Activated CD4-positive, alpha-beta T cell treated with anti-CD3 and anti-CD28 coated beads, Interleukin-2, Interleukin-4, amounts not matched to agents 100 ng/mL and 50 ng/mL, durations not matched to agents 16 hours and 8 hours (primary cell): ENCODE data around the gene FOSL1.

Experiments used
- DNase-seq: peaks from one replicate; pipeline ENCODE4 v3.0.0-alpha.2; 2020; ENCODE audit warnings: low spot score

Gene FOSL1

DNA sequence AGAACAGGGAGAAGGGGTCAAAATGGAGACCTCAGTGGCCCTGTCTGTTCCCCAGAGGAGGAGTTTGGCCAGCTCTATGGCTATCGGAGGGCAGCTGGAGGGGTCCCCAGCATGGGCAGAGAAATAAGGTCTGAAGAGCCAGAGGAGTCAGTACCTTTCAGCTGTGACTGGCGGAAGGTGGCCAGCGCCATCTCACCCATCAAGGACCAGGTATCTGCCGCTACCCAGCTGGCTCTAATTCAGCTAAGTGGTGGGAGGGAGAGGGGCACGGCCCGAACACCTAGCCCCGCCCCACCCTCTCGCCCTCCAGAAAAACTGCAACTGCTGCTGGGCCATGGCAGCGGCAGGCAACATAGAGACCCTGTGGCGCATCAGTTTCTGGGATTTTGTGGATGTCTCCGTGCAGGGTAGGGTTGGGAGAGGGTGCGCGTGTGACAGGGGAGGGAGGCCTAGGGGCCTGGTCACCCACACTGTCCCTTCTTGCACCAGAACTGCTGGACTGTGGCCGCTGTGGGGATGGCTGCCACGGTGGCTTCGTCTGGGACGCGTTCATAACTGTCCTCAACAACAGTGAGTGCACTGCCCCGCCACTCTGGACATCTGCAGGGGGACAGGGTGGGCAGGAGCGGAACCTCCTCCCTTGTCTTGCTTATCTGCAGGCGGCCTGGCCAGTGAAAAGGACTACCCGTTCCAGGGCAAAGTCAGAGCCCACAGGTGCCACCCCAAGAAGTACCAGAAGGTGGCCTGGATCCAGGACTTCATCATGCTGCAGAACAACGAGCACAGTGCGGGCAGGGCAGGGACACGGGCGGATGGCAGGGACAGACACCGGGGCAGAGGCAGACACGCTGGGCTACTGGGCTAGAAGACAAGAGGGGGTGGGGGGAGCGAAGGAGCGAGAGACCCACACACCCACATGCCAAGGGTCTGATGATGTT, 17.8 kb downstream of the FOSL1 start:
- DNase-seq = no peak

DNA sequence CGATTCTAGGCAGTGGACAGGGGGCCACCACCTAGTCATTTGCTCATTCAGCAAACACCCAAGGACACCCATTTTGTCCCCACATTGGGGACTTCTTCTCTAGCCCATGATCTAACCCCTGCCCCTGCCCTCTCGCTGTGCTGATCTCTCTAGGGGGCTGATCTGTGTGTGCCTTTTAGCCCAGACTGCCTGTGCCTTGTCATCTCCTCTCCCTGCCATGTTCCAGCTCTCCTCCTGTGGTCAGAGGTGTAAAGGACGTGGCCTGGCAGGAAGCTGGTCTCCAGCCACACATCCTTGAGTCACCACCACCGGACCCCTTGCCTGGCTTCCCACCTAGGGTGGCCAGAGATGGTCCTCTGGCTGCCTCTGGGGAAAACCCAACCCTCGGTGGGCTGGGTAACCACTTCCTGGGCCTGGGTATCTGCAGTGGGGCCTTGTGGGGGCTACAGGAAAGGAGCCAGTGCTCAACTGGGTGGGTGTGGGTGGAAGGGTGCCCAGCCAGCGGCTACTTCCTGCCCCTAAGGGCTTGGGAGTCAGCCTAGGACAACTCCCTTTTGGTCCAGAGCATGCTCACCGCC, 19.3 kb downstream of the FOSL1 start:
- no peak for DNase-seq

GRCh38 chr11:65880027-65880426, 20.2 kb downstream of the FOSL1 start:
- DNase-seq = no peak

- no peak for DNase-seq
These were observed 20.6 kb downstream of the FOSL1 start, which contains the start of gene CTSW for GRCh38 chr11:65879617-65880016. Gene CTSW, plus strand, starts transcription at chr11:65879837. Its CDS starts 18 bp downstream, at chr11:65879855.

DNA sequence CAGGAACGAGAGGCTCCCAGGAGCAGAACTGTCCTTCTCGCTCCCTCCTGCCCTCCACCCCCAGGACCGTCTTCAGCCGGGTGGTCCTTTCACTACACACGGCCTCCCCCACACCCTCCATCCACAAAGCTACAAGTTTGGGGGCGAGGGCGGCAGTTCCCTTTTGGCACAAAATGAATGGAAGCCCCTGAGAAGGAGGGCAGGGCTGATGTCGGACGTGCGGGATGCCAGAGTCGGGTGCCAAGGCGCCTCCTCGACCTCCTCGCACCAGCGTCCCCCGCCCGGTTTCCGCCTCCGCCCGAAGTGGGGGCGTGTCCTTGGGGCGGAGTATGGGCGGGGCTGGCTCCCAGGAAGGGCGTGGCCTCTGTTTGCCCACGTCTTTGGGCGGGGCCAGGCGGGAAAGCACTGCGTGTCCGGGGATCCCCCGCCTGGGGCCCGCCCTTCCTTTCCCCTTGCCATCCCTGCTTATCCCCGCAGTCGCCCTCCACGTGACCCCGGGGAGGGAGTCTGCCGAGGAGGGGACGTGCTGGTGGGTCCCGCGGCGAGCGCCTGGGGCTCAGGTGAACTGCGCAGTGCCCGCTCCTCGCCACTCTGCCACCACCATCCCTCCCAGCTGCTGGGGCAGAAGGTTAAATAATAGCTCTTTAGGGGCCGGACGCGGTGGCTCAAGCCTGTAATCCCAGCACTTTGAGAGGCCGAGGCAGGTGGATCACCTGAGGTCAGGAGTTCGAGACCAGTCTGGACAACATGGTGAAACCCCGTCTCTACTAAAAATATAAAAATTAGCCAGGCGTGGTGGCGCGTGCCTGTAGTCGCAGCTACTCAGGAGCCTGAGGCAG, 26.7 kb downstream of the FOSL1 start:
- peak; percentile 97 for DNase-seq

DNA sequence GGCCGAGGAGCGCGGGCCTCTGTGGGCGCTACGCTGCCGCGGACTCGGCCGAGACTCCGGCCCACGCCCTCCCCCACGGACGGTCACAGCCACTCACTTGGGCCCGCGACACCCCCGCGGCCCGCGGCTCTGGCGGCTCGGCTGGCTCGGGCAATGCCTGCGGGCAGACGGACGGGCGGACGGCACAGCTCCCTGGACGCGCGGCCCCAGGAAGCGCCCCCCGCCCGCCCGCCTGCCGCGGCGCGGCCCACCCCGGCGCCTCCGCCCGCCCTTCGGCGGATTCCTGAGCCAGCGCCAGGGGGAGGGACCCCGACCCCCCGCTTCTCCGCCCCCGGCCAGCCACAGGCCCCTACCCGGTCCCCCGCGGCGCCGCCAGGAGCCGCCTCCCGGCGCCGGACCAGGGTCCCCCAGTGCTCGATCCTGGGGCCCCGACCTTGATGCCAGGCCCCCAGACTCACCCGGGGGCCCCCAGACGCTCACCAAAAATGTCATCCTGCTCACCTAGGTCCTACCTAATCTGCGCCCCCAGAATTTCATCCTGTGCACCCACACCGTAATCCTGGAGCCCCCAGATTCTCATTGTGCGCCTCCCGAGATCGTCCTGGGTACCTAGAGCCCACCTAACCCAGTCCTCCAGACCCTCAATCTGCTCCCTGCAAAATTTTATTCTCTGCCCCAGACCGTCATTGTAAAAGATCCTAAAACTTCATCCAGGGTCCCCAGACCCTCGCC, 27.4 kb downstream of the FOSL1 start, which contains the start of gene EFEMP2:
TSS of gene EFEMP2 (minus strand) at position 215 of the 732 bp plus-strand sequence. CDS start 446 bp downstream, outside the sequence.
- no peak for DNase-seq

- DNase-seq = no peak
These were observed 28.2 kb downstream of the FOSL1 start for GRCh38 chr11:65871811-65872548.

GRCh38 chr11:65870706-65871681, 29.2 kb downstream of the FOSL1 start:
- no peak for DNase-seq

DNA sequence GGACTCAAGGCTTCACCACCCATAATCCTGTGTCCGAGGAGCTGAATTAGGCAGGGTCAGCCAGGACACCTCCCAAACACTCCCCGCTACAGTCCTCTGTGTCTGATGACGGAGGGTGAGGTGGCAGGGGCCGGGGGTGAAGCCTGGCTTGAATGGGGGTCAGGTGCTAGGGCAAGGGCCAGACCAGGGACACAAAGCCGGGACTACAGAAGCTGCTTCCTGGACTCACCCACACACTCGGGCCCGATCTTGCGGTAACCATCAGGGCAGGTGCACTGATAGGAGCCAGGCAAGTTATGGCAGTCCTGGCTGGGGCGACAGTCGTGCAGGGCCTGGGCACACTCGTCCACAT, 29.9 kb downstream of the FOSL1 start:
- DNase-seq = no peak

GRCh38 chr11:65869643-65870306, 30.4 kb downstream of the FOSL1 start:
- DNase-seq = no peak

DNA sequence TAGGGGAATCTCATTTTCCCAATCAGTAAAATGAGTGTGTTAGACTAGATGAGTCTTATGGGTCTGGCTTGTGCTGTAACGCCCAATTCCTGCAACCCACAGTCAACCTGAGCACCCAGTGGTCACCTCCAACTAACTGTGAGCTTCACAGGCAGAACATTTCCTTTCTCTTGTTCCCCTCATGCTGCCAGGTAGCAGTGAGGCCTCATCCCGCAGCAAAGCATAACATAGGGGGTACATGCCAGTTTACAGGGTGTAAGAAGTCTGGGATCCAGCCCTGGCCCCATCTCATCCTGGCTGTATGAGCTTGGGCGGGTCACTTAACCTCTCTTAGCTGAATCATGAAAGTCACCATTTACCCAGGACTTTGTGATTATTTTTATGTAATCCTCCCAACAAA, 31.3 kb downstream of the FOSL1 start:
- no peak for DNase-seq

DNA sequence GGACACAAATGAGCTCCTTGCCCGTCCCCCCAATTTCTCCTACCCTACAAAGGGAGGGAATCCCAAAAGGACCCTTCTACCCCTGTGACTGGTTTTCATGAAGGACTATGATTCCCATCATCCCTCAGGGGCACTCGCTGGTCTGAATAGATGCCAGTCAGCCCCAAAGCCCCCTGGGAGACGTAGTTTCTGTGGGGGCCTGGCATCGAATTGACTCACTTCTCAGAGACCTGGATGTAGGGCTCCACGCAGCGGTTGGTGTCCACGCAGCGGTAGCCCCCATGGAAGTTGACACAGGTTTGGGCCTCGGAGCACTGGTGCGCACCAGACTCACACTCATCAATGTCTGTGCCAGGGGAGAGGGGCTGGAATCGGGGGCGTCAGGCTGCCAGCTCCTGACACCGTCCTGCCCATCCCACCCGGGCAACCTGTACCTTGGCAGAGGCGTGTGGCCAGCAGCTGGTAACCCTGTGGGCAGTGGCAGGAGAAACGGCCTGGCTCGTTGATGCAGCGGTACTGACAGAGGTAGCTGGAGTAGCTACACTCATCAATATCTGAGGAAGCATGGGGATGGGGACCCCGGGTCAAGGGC, 32.0 kb downstream of the FOSL1 start:
- DNase-seq = no peak

DNA sequence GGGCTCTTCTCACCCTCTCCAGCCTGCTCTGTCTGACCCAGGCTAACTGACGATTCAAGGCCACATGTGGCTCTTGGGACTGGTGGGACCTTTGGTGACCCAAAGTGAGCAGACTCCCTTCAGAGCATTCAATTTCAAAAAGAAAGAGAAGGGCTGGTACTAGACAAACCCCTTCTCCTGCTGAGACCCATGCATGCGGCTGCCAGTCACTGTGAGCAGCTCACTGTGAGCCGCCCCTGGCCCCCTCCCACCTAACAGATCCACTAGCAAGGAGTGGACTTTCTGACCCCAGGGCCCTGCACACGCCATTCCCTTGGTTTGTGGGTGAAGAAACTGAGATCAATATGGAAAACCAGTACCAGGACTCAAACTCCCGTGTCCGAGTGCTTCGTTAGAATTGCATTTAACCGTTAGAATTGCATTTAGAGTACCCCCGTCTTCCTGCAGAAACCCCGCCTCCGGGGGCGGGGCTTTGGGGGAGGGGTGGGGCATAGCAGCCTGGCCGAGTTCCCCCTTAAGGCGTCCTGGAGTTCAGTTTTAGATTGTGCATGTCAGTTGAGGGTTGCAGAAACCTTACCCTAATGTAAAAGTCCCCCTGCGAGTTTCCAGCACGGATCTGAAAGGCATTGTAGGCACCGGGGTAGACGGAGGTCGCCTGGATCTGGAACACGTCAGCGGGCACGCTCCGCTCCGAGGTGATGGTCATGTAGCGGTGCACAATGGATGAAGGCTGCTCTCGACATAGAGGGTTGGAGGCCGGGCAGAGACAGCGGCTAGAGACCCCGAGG, 32.7 kb downstream of the FOSL1 start:
- DNase-seq = no peak

DNA sequence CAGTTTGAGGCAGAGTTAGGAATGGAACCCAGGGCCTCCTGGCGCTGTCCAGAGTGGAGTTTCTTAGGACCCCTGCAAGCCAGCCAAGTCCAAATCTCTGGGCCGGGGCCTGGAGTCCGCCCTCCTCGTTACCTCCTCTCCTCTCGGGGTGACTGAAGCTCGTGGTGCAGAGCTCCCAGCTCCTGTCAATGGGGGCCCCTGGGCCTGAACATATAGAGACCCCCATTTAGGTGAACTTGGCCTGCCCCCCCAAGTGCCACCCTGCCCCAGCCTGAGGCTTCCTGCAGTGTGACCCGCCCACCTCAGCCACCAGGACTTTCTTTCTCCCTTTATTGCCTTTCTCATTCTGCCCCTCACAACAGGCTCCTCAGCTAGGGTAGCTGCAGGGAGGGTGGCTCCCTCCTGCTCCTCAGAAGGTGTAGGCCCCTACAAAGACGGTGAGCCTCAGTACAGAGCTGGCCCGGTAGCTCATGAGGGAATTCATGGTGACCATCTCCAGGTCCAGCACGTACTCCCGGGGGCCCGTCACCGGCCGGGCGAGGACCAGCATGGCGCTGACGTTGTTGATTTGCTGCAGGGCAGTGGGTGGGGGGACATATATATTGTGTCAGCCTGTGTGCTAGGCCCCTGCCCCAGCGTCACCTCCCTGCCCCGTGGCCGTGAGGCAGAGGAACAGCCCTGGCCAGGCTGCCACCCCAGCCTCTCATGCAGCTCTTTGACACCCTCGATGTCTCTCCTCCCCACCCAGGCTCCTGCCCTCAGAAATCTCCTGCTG, 33.5 kb downstream of the FOSL1 start:
- DNase-seq = no peak

DNA sequence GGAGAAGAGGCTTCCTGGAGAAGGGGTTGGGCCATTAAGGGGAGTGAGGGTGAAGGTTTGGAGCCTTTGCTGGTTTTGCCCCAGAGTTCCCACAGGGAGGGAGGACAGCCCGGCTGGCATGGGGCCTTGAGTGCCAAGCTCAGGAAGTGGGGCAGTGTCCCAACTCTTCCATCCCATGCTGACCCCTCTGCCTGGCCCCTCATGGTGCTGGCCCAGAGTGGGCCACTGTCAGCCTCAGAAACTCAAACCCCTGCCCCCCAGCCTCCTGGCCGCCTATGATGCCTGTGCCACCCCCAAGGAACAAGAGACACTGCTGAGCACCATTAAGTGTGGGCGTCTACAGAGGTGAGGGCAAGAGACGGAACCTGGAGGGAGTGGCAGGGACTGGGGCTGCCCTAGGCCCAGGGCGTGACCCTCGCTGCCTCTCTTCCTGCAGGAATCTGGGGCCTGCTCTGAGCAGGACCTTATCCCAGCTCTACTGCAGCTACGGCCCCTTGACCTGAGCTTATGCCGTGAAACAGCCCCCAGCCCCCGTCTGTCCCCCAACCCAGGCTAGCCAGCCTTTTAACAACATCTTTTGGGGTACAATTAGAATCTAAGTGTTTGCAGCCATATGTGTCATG, 34.5 kb downstream of the FOSL1 start:
- no peak for DNase-seq

GRCh38 chr11:65864706-65865471, 35.3 kb downstream of the FOSL1 start:
- DNase-seq = no peak
